Panc1 (cell line): ENCODE measurements around the gene CDRT4. TPM values are rescaled to one million over a fixed set of nuclear protein-coding genes. Genes with fewer than 3 reads are reported as not detected.
A peak's percentile ranks its signal among the peaks of the same experiment; 100 is the strongest.

Experiments used
- ATAC-seq: fragments of 200-7000 bp; cut with Tn5 transposase; 2 replicates; pipeline ENCODE4 v1.9.1; 2020; ENCODE audit warnings: mild to moderate bottlenecking, moderate library complexity
- BruUV-seq: library from RNA; stranded (reverse); fragments of 400-500 nt; replicated peaks from 2 replicates; lab custom pipeline; 2021; lab: Mats Ljungman, UMichigan
- CTCF ChIA-PET: fragments of 300-600 bp; sonication (Branson Sonifier 250); formaldehyde crosslinking; loops from one replicate; lab custom pipeline; 2022; ENCODE audit warnings: antibody characterized with exemption; lab: Charles Lee
- POLR2A ChIA-PET: fragments of 300-600 bp; sonication (Branson Sonifier 250); formaldehyde crosslinking; loops from one replicate; lab custom pipeline; 2022; ENCODE audit warnings: antibody characterized with exemption; lab: Charles Lee
- DNase-seq: peaks from one replicate; pipeline ENCODE4 v3.0.0-alpha.2; 2010; ENCODE audit warnings: low read depth, low spot score
- H3K27ac ChIP-seq: 2 replicates; pipeline ENCODE4 v1.5.1; 2011; ENCODE audit warnings: mild to moderate bottlenecking, low read length, inconsistent platforms
- H3K27me3 ChIP-seq: fragments of 200-500 bp; sonication (Bioruptor generic); 2 replicates; pipeline ENCODE4 v1.6.0; 2014; ENCODE audit warnings: low read length, inconsistent platforms; ENCODE audit not compliant: control insufficient read depth, insufficient read depth
- H3K36me3 ChIP-seq: fragments of 200-500 bp; sonication (Bioruptor generic); 2 replicates; pipeline ENCODE4 v1.5.1; 2014; ENCODE audit warnings: inconsistent platforms, mild to moderate bottlenecking, low read length, moderate library complexity; ENCODE audit not compliant: control insufficient read depth, insufficient read depth
- H3K4me1 ChIP-seq: 2 replicates; pipeline ENCODE4 v1.5.1; 2011; ENCODE audit warnings: inconsistent platforms, mild to moderate bottlenecking, low read length, moderate library complexity; ENCODE audit not compliant: control insufficient read depth, insufficient read depth
- H3K4me3 ChIP-seq, 2 experiments: 2 replicates each; pipeline ENCODE4 v1.5.1; 2011 to 2012; ENCODE audit warnings: low read depth in 2 of 2, low read length in 2 of 2, mild to moderate bottlenecking in 2 of 2, inconsistent platforms in 1 of 2, moderate library complexity in 1 of 2
- H3K9me3 ChIP-seq: fragments of 200-500 bp; sonication (Bioruptor generic); 2 replicates; pipeline ENCODE4 v1.5.1; 2014; ENCODE audit warnings: low read depth, mild to moderate bottlenecking, inconsistent platforms, low read length, moderate library complexity; ENCODE audit not compliant: control insufficient read depth, insufficient read depth
- POLR2AphosphoS5 ChIP-seq: IDR thresholded peaks from 2 replicates; pipeline ENCODE4 v1.6.1; 2012; ENCODE audit warnings: mild to moderate bottlenecking, low read depth, low read length, moderate library complexity
- REST ChIP-seq, 2 experiments: IDR thresholded peaks; 2 replicates each; pipeline ENCODE4 v1.6.1; 2011 to 2012; ENCODE audit warnings: low read depth in 2 of 2, control low read depth in 1 of 2, low read length in 1 of 2, mild to moderate bottlenecking in 1 of 2, moderate library complexity in 1 of 2; ENCODE audit not compliant: insufficient read depth in 1 of 2
- SIN3A ChIP-seq: IDR thresholded peaks from 2 replicates; pipeline ENCODE4 v1.6.1; 2012; ENCODE audit warnings: low read depth, mild to moderate bottlenecking, low read length, moderate library complexity, borderline replicate concordance; ENCODE audit not compliant: insufficient read depth
- TCF7L2 ChIP-seq: IDR thresholded peaks from 2 replicates; pipeline ENCODE4 v1.6.1; 2011; ENCODE audit warnings: mild to moderate bottlenecking, low read depth, low read length, inconsistent platforms
- in situ Hi-C: cut with HindIII; loops from 2 replicates; pipeline ENCODE4 v1.10.0; 2016; ENCODE audit warnings: low sequenced_read_pairs, low pct_unique_long_range_greater_than_20kb
- intact Hi-C: fragments of 100-400 bp; cut with micrococcal nuclease; formaldehyde crosslinking; loops from one replicate; pipeline ENCODE4 v1.10.0; 2022; ENCODE audit not compliant: unreplicated experiment
- total RNA-seq: library from RNA; stranded (reverse); gene quantifications from one replicate; pipeline ENCODE4 v1.2.1, GENCODE V29; 2021; ENCODE audit not compliant: unreplicated experiment
- TF ChIP-seq, protein P1 (sequence below): fragments of 450-650 bp; IDR thresholded peaks from 2 replicates; pipeline ENCODE4 v1.5.1; 2017; ENCODE audit warnings: mild to moderate bottlenecking

The CDRT4 gene
- total RNA-seq, 1 experiment from 2014 or later, result 2.8 TPM

DNA sequence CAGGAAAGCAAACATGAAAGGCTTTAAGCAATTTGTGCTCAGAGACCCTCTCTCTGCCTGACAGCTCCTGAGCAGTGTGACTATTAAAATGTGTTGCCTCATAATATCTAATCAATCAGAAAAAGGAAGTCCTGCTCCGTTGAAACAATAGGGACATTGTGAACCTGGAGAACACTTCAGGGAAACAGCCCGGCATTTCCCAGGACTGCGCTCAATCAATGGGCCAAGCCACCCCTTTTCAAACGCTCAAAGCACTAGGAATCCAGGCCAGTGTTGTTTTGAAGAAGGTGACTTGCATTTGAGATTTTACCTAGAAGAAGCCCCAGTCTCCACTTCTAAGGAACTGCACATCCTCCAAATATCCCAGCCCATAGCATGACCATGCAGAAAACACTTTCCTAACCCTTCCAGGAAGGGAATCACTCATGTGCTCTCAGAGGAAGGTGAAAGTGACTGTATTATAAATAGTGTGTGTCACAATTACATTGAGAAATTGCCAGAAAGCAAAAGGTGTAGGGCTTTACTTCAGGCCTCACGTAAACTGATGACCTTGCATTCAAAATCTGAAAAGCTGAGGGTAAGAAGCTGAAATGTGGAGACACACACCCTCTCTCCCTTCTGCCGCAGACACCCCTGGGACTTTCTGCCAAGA lies 19.4 kb downstream of the CDRT4 start:
- Histone ChIP-seq H3K4me1 (no peaks in the 10 kb centered on the region), H3K27ac (no peak overlapping the region), H3K36me3 (no peaks in the 10 kb centered on the region), H3K9me3 (no peaks in the 10 kb centered on the region), H3K27me3 (no peaks in the 10 kb centered on the region), H3K4me3 (no peak overlapping the region)
- no peak for DNase-seq
- no peak for ATAC-seq
- no TSS peak for BruUV-seq
- TF ChIP-seq POLR2AphosphoS5, result no peak
- no peak for TF ChIP-seq SIN3A
- no peak for TF ChIP-seq TCF7L2
- TF ChIP-seq REST (IDR thresholded peaks at IDR 0.05; ENCODE audit: insufficient read depth in 1 of 2, low read depth in 2 of 2, low read length in 1 of 2), result no peak
- TF ChIP-seq, protein P1, sequence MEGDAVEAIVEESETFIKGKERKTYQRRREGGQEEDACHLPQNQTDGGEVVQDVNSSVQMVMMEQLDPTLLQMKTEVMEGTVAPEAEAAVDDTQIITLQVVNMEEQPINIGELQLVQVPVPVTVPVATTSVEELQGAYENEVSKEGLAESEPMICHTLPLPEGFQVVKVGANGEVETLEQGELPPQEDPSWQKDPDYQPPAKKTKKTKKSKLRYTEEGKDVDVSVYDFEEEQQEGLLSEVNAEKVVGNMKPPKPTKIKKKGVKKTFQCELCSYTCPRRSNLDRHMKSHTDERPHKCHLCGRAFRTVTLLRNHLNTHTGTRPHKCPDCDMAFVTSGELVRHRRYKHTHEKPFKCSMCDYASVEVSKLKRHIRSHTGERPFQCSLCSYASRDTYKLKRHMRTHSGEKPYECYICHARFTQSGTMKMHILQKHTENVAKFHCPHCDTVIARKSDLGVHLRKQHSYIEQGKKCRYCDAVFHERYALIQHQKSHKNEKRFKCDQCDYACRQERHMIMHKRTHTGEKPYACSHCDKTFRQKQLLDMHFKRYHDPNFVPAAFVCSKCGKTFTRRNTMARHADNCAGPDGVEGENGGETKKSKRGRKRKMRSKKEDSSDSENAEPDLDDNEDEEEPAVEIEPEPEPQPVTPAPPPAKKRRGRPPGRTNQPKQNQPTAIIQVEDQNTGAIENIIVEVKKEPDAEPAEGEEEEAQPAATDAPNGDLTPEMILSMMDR, result no peak
- ChIA-PET CTCF (no interaction called here), POLR2A (no interaction called here)
- in situ Hi-C loops, result no loop called here
- intact Hi-C loops, result no loop called here

DNA sequence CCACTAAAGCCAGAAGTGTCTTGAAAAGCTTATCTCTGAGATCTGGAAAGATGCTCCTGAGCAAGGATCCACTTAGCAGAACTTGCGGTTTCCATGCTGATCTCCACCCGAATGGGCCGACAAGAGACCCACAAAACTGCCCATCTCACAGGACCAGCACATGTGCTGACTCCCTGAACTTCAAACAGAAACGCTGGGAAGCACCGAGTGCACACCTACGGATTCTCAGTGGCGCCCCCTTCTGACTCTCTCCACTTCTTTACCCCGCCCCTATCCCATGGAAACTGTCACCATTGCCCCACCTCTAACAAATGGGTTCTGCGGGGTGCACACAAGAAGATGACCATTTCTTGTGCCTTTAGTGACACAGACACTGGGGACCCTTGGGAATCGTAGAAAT lies 21.4 kb downstream of the CDRT4 start:
- POLR2A ChIA-PET, result no interaction called here
- ATAC-seq, result no peak

More for the DNA sequence above, 21.4 kb downstream of the CDRT4 start:
- CTCF ChIA-PET, result no interaction called here
- intact Hi-C loops, result no loop called here
- Histone ChIP-seq H3K36me3 (no peaks in the 10 kb centered on the region), H3K4me1 (no peaks in the 10 kb centered on the region), H3K4me3 (no peak overlapping the region), H3K27ac (no peak overlapping the region), H3K9me3 (no peaks in the 10 kb centered on the region), H3K27me3 (no peaks in the 10 kb centered on the region)
- TF ChIP-seq, protein P1, result peak; percentile 14; the same call in 1 of the 2 replicates
- TF ChIP-seq TCF7L2, result no peak
- in situ Hi-C loops, result no loop called here
- BruUV-seq, result no TSS peak
- no peak for DNase-seq
